ENCODE measurements around the gene PTDSS2. TPM values are rescaled to one million over a fixed set of nuclear protein-coding genes. Genes with fewer than 3 reads are reported as not detected.
A peak's percentile ranks its signal among the peaks of the same experiment; 100 is the strongest.

Gene PTDSS2
- total RNA-seq, 8 experiments from 2014 or later, result 11.4 to 37.9 (median 21.2) TPM

GRCh38 chr11:452916-453527, 2.9 kb downstream of the PTDSS2 start:
- WGBS, 10 experiments, result 50 to 99% (median 93%) methylated on average over 2 to 11 of the region's 19 CpGs; no CpG with 5 or more reads in 3 of the 10 experiments
- in situ Hi-C loops (cut with MboI; ENCODE audit: low pct_unique_long_range_greater_than_20kb in 2 of 9, low sequenced_read_pairs in 9 of 9, unreplicated experiment in 9 of 9), result no loop called here
- H3K4me1 ChIP-seq (replicated peaks in 1 of 2), result peaks cover 18 to 20% of the 10 kb centered on the region in 2 donors
- H3K27ac ChIP-seq, result no peak overlapping the region
- ATAC-seq (replicated peaks in 6 of 8), result no peak
- H3K4me3 ChIP-seq, result no peak overlapping the region

GRCh38 chr11:453564-453963, 3.5 kb downstream of the PTDSS2 start:
- H3K4me1 ChIP-seq (replicated peaks in 1 of 2), result peaks cover 18 to 20% of the 10 kb centered on the region in 2 donors
- no peak for ATAC-seq (replicated peaks in 6 of 8)
- in situ Hi-C loops (cut with MboI; ENCODE audit: low pct_unique_long_range_greater_than_20kb in 2 of 9, low sequenced_read_pairs in 9 of 9, unreplicated experiment in 9 of 9), result no loop called here
- H3K27ac ChIP-seq, result no peak overlapping the region
- no peak overlapping the region for H3K4me3 ChIP-seq
- WGBS, 10 experiments, result 74 to 100% (median 88%) methylated on average over 3 to 7 of the region's 13 CpGs; no CpG with 5 or more reads in 7 of the 10 experiments

- WGBS, 10 experiments, result 83 to 100% (median 100%) methylated on average over 1 to 3 of the region's 9 CpGs; no CpG with 5 or more reads in 5 of the 10 experiments
- in situ Hi-C loops (cut with MboI; ENCODE audit: low pct_unique_long_range_greater_than_20kb in 2 of 9, low sequenced_read_pairs in 9 of 9, unreplicated experiment in 9 of 9), result no loop called here
- H3K4me3 ChIP-seq, result no peak overlapping the region
- H3K27ac ChIP-seq, result no peak overlapping the region
- no peak for ATAC-seq (replicated peaks in 6 of 8)
- peaks cover 14 to 16% of the 10 kb centered on the region in 2 donors for H3K4me1 ChIP-seq (replicated peaks in 1 of 2)
Measured at GRCh38 chr11:454043-454442, 4.0 kb downstream of the PTDSS2 start.

GRCh38 chr11:454801-455565, 4.9 kb downstream of the PTDSS2 start:
- Histone ChIP-seq H3K27ac (no peak overlapping the region), H3K4me1 (replicated peaks in 1 of 2) (peaks cover 8 to 11% of the 10 kb centered on the region in 2 donors), H3K4me3 (no peak overlapping the region)
- WGBS, 10 experiments, result 0 to 87% (median 64%) methylated on average over 2 to 4 of the region's 14 CpGs; no CpG with 5 or more reads in 4 of the 10 experiments
- in situ Hi-C loops (cut with MboI; ENCODE audit: low pct_unique_long_range_greater_than_20kb in 2 of 9, low sequenced_read_pairs in 9 of 9, unreplicated experiment in 9 of 9), result no loop called here
- ATAC-seq (replicated peaks in 6 of 8), result peak in 2 of 8 experiments; percentile 3 to 8

GRCh38 chr11:455566-456147, 5.6 kb downstream of the PTDSS2 start:
- in situ Hi-C loops (cut with MboI; ENCODE audit: low pct_unique_long_range_greater_than_20kb in 2 of 9, low sequenced_read_pairs in 9 of 9, unreplicated experiment in 9 of 9), result no loop called here
- H3K4me3 ChIP-seq, result no peak overlapping the region
- whole genome bisulfite sequencing, 10 experiments, result 89 to 100% (median 96%) methylated on average over 2 to 16 of the region's 23 CpGs; no CpG with 5 or more reads in 3 of the 10 experiments
- ATAC-seq (replicated peaks in 6 of 8), result no peak
- no peak overlapping the region for H3K27ac ChIP-seq
- H3K4me1 ChIP-seq (replicated peaks in 1 of 2), result peaks cover 8 to 11% of the 10 kb centered on the region in 2 donors

- peaks cover 3 to 7% of the 10 kb centered on the region in 2 donors for H3K4me1 ChIP-seq (replicated peaks in 1 of 2)
- no peak for ATAC-seq (replicated peaks in 6 of 8)
- 63 to 100% (median 80%) methylated on average over 1 to 6 of the region's 7 CpGs; no CpG with 5 or more reads in 7 of the 10 experiments for WGBS, 10 experiments
- no peak overlapping the region for H3K27ac ChIP-seq
- in situ Hi-C loops (cut with MboI; ENCODE audit: low pct_unique_long_range_greater_than_20kb in 2 of 9, low sequenced_read_pairs in 9 of 9, unreplicated experiment in 9 of 9), result no loop called here
- no peak overlapping the region for H3K4me3 ChIP-seq
Measured at GRCh38 chr11:456533-456932, 6.5 kb downstream of the PTDSS2 start.

GRCh38 chr11:457111-457760, 7.2 kb downstream of the PTDSS2 start:
- ATAC-seq (replicated peaks in 6 of 8), result no peak
- in situ Hi-C loops (cut with MboI; ENCODE audit: low pct_unique_long_range_greater_than_20kb in 2 of 9, low sequenced_read_pairs in 9 of 9, unreplicated experiment in 9 of 9), result no loop called here
- Histone ChIP-seq H3K4me3 (no peak overlapping the region), H3K4me1 (replicated peaks in 1 of 2) (peaks cover 0 to 4% of the 10 kb centered on the region in 2 donors), H3K27ac (no peak overlapping the region)
- 83 to 93% (median 89%) methylated on average over 3 to 15 of the region's 23 CpGs; no CpG with 5 or more reads in 4 of the 10 experiments for WGBS, 10 experiments

GRCh38 chr11:459511-460220, 9.6 kb downstream of the PTDSS2 start:
- in situ Hi-C loops (cut with MboI; ENCODE audit: low pct_unique_long_range_greater_than_20kb in 2 of 9, low sequenced_read_pairs in 9 of 9, unreplicated experiment in 9 of 9), result no loop called here
- WGBS, 10 experiments, result 93 to 100% (median 100%) methylated on average over 1 to 9 of the region's 24 CpGs; no CpG with 5 or more reads in 4 of the 10 experiments
- no peak overlapping the region for H3K4me3 ChIP-seq
- H3K27ac ChIP-seq, result no peak overlapping the region
- H3K4me1 ChIP-seq (replicated peaks in 1 of 2), result peaks cover 0 to 4% of the 10 kb centered on the region in 2 donors
- no peak for ATAC-seq (replicated peaks in 6 of 8)

- Histone ChIP-seq H3K4me1 (replicated peaks in 1 of 2) (no peaks in the 10 kb centered on the region), H3K4me3 (no peak overlapping the region), H3K27ac (no peak overlapping the region)
- 40 to 100% (median 99%) methylated on average over 1 to 15 of the region's 41 CpGs; no CpG with 5 or more reads in 4 of the 10 experiments for WGBS, 10 experiments
- in situ Hi-C loops (cut with MboI; ENCODE audit: low pct_unique_long_range_greater_than_20kb in 2 of 9, low sequenced_read_pairs in 9 of 9, unreplicated experiment in 9 of 9), result no loop called here
- peak in 2 of 8 experiments; percentile 58 to 71 for ATAC-seq (replicated peaks in 6 of 8)
Measured at GRCh38 chr11:460331-461199, 10.5 kb downstream of the PTDSS2 start.

- H3K4me3 ChIP-seq, result no peak overlapping the region
- WGBS, 10 experiments, result 80 to 100% (median 86%) methylated on average over 2 to 4 of the region's 9 CpGs; no CpG with 5 or more reads in 7 of the 10 experiments
- peak in 2 of 8 experiments; percentile 12 to 14 for ATAC-seq (replicated peaks in 6 of 8)
- H3K4me1 ChIP-seq (replicated peaks in 1 of 2), result no peaks in the 10 kb centered on the region
- in situ Hi-C loops (cut with MboI; ENCODE audit: low pct_unique_long_range_greater_than_20kb in 2 of 9, low sequenced_read_pairs in 9 of 9, unreplicated experiment in 9 of 9), result no loop called here
- no peak overlapping the region for H3K27ac ChIP-seq
Measured at GRCh38 chr11:461626-462025, 11.5 kb downstream of the PTDSS2 start.

GRCh38 chr11:462107-462890, 12.2 kb downstream of the PTDSS2 start:
- no peak overlapping the region for H3K4me3 ChIP-seq
- in situ Hi-C loops (cut with MboI; ENCODE audit: low pct_unique_long_range_greater_than_20kb in 2 of 9, low sequenced_read_pairs in 9 of 9, unreplicated experiment in 9 of 9), result no loop called here
- H3K4me1 ChIP-seq (replicated peaks in 1 of 2), result no peaks in the 10 kb centered on the region
- peak in 2 of 8 experiments; percentile 9 to 19 for ATAC-seq (replicated peaks in 6 of 8)
- no peak overlapping the region for H3K27ac ChIP-seq
- 96 to 100% (median 100%) methylated on average over 1 to 11 of the region's 16 CpGs; no CpG with 5 or more reads in 3 of the 10 experiments for WGBS, 10 experiments

Measured in motor neuron (in vitro differentiated cells).